Measurements from ENCODE around the gene CC2D2A. TPM values are rescaled to one million over a fixed set of nuclear protein-coding genes. Genes with fewer than 3 reads are reported as not detected.
A peak's percentile ranks its signal among the peaks of the same experiment; 100 is the strongest.

Gene CC2D2A
- total and polyA plus RNA-seq, 8 donors: 1.9 to 7.7 (median 3.9) TPM

DNA sequence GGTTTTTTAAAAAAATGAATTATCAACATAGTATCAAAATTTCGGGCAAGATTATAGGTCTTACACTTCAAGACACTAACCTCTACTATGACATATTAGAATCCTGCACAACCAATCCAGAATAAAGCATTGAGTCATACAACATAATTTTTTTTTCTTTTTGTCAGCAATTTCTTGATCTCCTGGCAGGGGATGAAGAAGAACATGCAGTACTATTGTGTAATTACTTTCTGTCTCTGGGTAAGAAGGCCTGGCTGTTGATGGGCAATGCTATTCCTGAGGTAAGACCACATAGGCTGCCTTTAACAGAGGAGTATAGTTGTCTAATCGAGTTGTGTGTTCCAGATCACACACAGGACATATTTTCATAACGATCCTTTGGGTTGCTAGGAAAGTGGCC is 118.0 kb downstream of the CC2D2A start:
- Histone ChIP-seq H3K36me3 (no peaks in the 10 kb centered on the region), H3K4me3 (no peak overlapping the region), H3K4me1 (no peaks in the 10 kb centered on the region), H3K27ac (no peak overlapping the region), H3K27me3 (no peaks in the 10 kb centered on the region), H3K9me3 (no peaks in the 10 kb centered on the region)
- no peak for FAIRE-seq
- TF ChIP-seq, protein P1, sequence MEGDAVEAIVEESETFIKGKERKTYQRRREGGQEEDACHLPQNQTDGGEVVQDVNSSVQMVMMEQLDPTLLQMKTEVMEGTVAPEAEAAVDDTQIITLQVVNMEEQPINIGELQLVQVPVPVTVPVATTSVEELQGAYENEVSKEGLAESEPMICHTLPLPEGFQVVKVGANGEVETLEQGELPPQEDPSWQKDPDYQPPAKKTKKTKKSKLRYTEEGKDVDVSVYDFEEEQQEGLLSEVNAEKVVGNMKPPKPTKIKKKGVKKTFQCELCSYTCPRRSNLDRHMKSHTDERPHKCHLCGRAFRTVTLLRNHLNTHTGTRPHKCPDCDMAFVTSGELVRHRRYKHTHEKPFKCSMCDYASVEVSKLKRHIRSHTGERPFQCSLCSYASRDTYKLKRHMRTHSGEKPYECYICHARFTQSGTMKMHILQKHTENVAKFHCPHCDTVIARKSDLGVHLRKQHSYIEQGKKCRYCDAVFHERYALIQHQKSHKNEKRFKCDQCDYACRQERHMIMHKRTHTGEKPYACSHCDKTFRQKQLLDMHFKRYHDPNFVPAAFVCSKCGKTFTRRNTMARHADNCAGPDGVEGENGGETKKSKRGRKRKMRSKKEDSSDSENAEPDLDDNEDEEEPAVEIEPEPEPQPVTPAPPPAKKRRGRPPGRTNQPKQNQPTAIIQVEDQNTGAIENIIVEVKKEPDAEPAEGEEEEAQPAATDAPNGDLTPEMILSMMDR (IDR thresholded peaks at IDR 0.05): no peak
- intact Hi-C loops (cut with DNase I): no loop called here
- WGBS, 2 donors: 62 to 84% methylated on average over 3 of the region's 3 CpGs
- peak in 2 of 4 donors; percentile 14 to 25 for ATAC-seq
- DNase-seq: no peak

DNA sequence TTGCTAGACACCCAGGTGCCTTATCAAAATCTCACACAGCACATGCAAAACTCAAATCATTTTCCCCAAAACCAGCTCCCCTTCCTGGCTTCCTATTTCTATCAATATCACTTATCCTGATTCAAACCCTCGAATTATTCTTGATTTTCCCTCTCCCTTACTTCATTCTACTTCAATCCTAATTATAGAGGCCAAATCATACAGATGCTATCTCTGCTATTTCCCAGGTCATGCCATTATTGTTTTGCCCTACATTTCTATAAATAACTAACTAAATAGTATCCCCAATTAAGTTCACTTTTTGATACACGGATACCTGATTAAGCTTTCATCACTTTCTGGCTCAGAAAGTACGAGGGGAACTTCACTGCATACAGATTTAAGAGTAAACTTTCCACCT is 123.1 kb downstream of the CC2D2A start:
- 45 to 73% methylated on average over 3 of the region's 3 CpGs for WGBS, 2 donors

DNA sequence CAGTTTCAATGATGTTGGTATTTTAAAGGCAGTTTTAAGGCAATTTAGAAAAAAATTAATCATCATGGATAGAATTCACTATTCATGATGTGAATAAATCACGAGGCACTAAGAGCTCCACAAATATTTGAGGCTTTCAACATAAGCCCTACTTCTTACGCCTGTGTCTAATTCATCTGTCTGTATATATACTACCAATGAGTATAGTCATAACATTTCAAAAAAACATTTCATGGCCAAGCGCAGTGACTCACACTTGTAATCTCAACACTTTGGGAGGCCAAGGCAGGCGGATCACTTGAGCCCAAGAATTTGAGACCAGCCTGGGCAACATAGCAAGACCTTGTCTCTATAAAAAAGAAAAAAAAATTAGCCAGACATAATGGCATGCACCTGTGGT is 129.0 kb downstream of the CC2D2A start:
- H3K27ac ChIP-seq: no peak overlapping the region
- peaks cover 0 to 7% (median 5%) of the 10 kb centered on the region in 3 donors for H3K36me3 ChIP-seq
- WGBS, 2 donors: 97 to 99% methylated on average over 4 of the region's 4 CpGs
- H3K4me3 ChIP-seq: no peak overlapping the region
- FAIRE-seq (no peak), DNase-seq (no peak), ATAC-seq (no peak)
- no peaks in the 10 kb centered on the region for H3K4me1 ChIP-seq
- intact Hi-C loops (cut with DNase I): no loop called here
- TF ChIP-seq, protein P1 (IDR thresholded peaks at IDR 0.05): no peak
- no peaks in the 10 kb centered on the region for H3K27me3 ChIP-seq
- no peaks in the 10 kb centered on the region for H3K9me3 ChIP-seq

More for the DNA sequence above, 123.1 kb downstream of the CC2D2A start:
- TF ChIP-seq, protein P1 (IDR thresholded peaks at IDR 0.05): no peak
- no peak for FAIRE-seq
- no peak for ATAC-seq
- intact Hi-C loops (cut with DNase I): no loop called here
- no peak for DNase-seq
- H3K4me1 ChIP-seq: no peaks in the 10 kb centered on the region
- no peak overlapping the region for H3K4me3 ChIP-seq
- peaks cover 0 to 5% (median 0%) of the 10 kb centered on the region in 3 donors for H3K36me3 ChIP-seq
- H3K9me3 ChIP-seq: no peaks in the 10 kb centered on the region
- no peaks in the 10 kb centered on the region for H3K27me3 ChIP-seq
- no peak overlapping the region for H3K27ac ChIP-seq

DNA sequence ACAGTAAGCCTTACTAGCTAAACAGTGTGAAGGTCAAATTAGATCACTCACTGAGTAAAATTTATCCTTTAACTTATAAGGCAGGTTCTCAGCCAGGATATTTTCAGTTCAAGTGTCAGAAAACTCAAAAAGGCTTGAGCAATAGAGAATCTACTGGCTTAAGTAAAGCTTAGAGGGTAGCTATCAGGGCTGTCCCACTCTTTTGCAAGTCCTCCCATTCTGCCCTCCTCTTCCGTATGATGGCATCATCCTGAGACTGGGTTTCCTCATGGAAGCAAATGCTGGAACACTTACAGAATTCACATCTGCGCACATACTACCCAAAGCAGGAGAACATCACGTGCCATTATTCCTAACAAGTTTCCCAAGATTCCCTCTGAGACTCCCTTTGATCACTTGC is 130.5 kb downstream of the CC2D2A start:
- H3K27ac ChIP-seq: no peak overlapping the region

DNA sequence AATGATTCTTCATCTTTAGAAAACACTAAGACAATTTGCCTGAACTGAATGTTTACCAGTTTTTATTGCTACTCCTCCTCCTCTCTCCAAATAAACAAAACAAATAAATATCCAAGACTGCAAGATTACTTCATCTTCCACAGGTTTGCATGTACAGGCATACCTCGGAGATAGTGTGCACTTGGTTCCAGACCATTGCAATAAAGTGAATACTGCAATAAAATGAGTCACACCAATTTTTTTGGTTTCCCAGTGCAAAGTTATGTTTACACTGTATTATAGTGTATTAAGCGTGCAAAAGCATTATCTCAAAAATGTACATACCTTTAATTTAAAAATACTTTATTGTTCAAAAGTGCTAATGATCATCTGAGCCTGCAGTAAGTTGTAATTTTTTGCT is 132.2 kb downstream of the CC2D2A start:
- FAIRE-seq (no peak), ATAC-seq (no peak), DNase-seq (no peak)
- Histone ChIP-seq H3K27me3 (no peaks in the 10 kb centered on the region), H3K27ac (no peak overlapping the region), H3K36me3 (peaks cover 0 to 7% (median 0%) of the 10 kb centered on the region in 3 donors), H3K4me3 (no peak overlapping the region), H3K4me1 (no peaks in the 10 kb centered on the region), H3K9me3 (no peaks in the 10 kb centered on the region)
- WGBS, 2 donors: 93 to 97% methylated on average over 2 of the region's 2 CpGs
- intact Hi-C loops (cut with DNase I): no loop called here
- TF ChIP-seq, protein P1 (IDR thresholded peaks at IDR 0.05): no peak

More for the DNA sequence above, 130.5 kb downstream of the CC2D2A start:
- TF ChIP-seq, protein P1 (IDR thresholded peaks at IDR 0.05): no peak
- intact Hi-C loops (cut with DNase I): no loop called here
- Histone ChIP-seq H3K4me1 (no peaks in the 10 kb centered on the region), H3K36me3 (peaks cover 0 to 7% (median 0%) of the 10 kb centered on the region in 3 donors), H3K4me3 (no peak overlapping the region), H3K9me3 (no peaks in the 10 kb centered on the region), H3K27me3 (no peaks in the 10 kb centered on the region)
- DNase-seq (no peak), FAIRE-seq (no peak), ATAC-seq (no peak)
- WGBS, 2 donors: 97 to 99% methylated on average over 3 of the region's 3 CpGs

All from pancreas (tissue), 10 donors.